Activated naive CD8-positive, alpha-beta T cell treated with anti-CD3 and anti-CD28 coated beads for 36 hours (primary cell): Measurements from ENCODE around the gene TXNRD1. TPM values are rescaled to one million over a fixed set of nuclear protein-coding genes. Genes with fewer than 3 reads are reported as not detected.
"Not testable (repeated sequence)": the region's sequence is repeated elsewhere in the genome, so short reads cannot be mapped to it uniquely, and the experiment has no call there.

Experiments used
- DNase-seq: peaks from one replicate; pipeline ENCODE4 v3.0.0; 2021
- H3K27ac Mint-ChIP-seq: one replicate; pipeline ENCODE4 v1.8.0; 2022; ENCODE audit warnings: mild to moderate bottlenecking, moderate library complexity, mixed read lengths
- H3K27me3 Mint-ChIP-seq: one replicate; pipeline ENCODE4 v1.8.0; 2022; ENCODE audit warnings: mild to moderate bottlenecking, mixed read lengths
- H3K36me3 Mint-ChIP-seq: one replicate; pipeline ENCODE4 v1.8.0; 2021; ENCODE audit warnings: mild to moderate bottlenecking, mixed read lengths
- H3K4me1 Mint-ChIP-seq: one replicate; pipeline ENCODE4 v1.8.0; 2021; ENCODE audit warnings: mixed read lengths
- H3K4me3 Mint-ChIP-seq: one replicate; pipeline ENCODE4 v1.8.0; 2022; ENCODE audit warnings: mild to moderate bottlenecking, moderate library complexity, mixed read lengths
- H3K9me3 Mint-ChIP-seq: one replicate; pipeline ENCODE4 v1.8.0; 2022; ENCODE audit warnings: mixed read lengths
- total RNA-seq, 2 experiments: library from RNA; stranded (reverse); gene quantifications; one replicate each; pipeline ENCODE4 v1.2.3, GENCODE V29; 2021

The TXNRD1 gene
- total RNA-seq, 2 experiments from 2014 or later, result 120 to 125 TPM

GRCh38 chr12:104323899-104324298, 108.3 kb downstream of the TXNRD1 start:
- Mint-ChIP-seq H3K9me3 (no peaks in the 10 kb centered on the region), H3K27ac (no peak overlapping the region), H3K36me3 (peaks cover 36% of the 10 kb centered on the region), H3K4me1 (peaks cover 1% of the 10 kb centered on the region), H3K27me3 (no peaks in the 10 kb centered on the region), H3K4me3 (no peak overlapping the region)
- DNase-seq, result no peak

- H3K4me1 Mint-ChIP-seq, H3K4me3 Mint-ChIP-seq, H3K9me3 Mint-ChIP-seq, DNase-seq, H3K27ac Mint-ChIP-seq, H3K27me3 Mint-ChIP-seq: not testable (repeated sequence)
- peaks cover 25% of the 10 kb centered on the region for H3K36me3 Mint-ChIP-seq
Measured at GRCh38 chr12:104328278-104328677, 112.7 kb downstream of the TXNRD1 start.

GRCh38 chr12:104328790-104329189, 113.2 kb downstream of the TXNRD1 start:
- H3K27me3 Mint-ChIP-seq, result no peaks in the 10 kb centered on the region
- H3K36me3 Mint-ChIP-seq, result peaks cover 27% of the 10 kb centered on the region
- H3K27ac Mint-ChIP-seq, result no peak overlapping the region
- H3K9me3 Mint-ChIP-seq, result no peaks in the 10 kb centered on the region
- no peak overlapping the region for H3K4me3 Mint-ChIP-seq
- DNase-seq, result no peak
- H3K4me1 Mint-ChIP-seq, result no peaks in the 10 kb centered on the region

- H3K36me3 Mint-ChIP-seq, result peaks cover 25% of the 10 kb centered on the region
- H3K27me3 Mint-ChIP-seq, result no peaks in the 10 kb centered on the region
- H3K4me1 Mint-ChIP-seq, result no peaks in the 10 kb centered on the region
- H3K27ac Mint-ChIP-seq, result no peak overlapping the region
- DNase-seq, result no peak
- H3K4me3 Mint-ChIP-seq, result no peak overlapping the region
- H3K9me3 Mint-ChIP-seq, result no peaks in the 10 kb centered on the region
Measured at GRCh38 chr12:104329707-104330532, 114.3 kb downstream of the TXNRD1 start.

- DNase-seq, result no peak
- H3K9me3 Mint-ChIP-seq, result no peaks in the 10 kb centered on the region
- H3K4me3 Mint-ChIP-seq, result no peak overlapping the region
- peaks cover 27% of the 10 kb centered on the region for H3K36me3 Mint-ChIP-seq
- H3K4me1 Mint-ChIP-seq, result no peaks in the 10 kb centered on the region
- no peaks in the 10 kb centered on the region for H3K27me3 Mint-ChIP-seq
- no peak overlapping the region for H3K27ac Mint-ChIP-seq
Measured at GRCh38 chr12:104331376-104331775, 115.8 kb downstream of the TXNRD1 start.

GRCh38 chr12:104332273-104332672, 116.7 kb downstream of the TXNRD1 start:
- not testable (repeated sequence) for H3K9me3 Mint-ChIP-seq, H3K4me3 Mint-ChIP-seq, H3K4me1 Mint-ChIP-seq, H3K27me3 Mint-ChIP-seq, DNase-seq, H3K27ac Mint-ChIP-seq
- peaks cover 24% of the 10 kb centered on the region for H3K36me3 Mint-ChIP-seq

- peaks cover 21% of the 10 kb centered on the region for H3K36me3 Mint-ChIP-seq
- H3K27ac Mint-ChIP-seq, result no peak overlapping the region
- DNase-seq, result no peak
- no peaks in the 10 kb centered on the region for H3K27me3 Mint-ChIP-seq
- H3K9me3 Mint-ChIP-seq, result no peaks in the 10 kb centered on the region
- H3K4me1 Mint-ChIP-seq, result no peaks in the 10 kb centered on the region
- no peak overlapping the region for H3K4me3 Mint-ChIP-seq
Measured at GRCh38 chr12:104333692-104334255, 118.2 kb downstream of the TXNRD1 start.

- Mint-ChIP-seq H3K36me3 (peaks cover 22% of the 10 kb centered on the region), H3K27ac (no peak overlapping the region), H3K27me3 (no peaks in the 10 kb centered on the region), H3K9me3 (no peaks in the 10 kb centered on the region), H3K4me1 (no peaks in the 10 kb centered on the region), H3K4me3 (no peak overlapping the region)
- no peak for DNase-seq
Measured at GRCh38 chr12:104334581-104334980, 119.0 kb downstream of the TXNRD1 start.

GRCh38 chr12:104336115-104336514, 120.5 kb downstream of the TXNRD1 start:
- Mint-ChIP-seq H3K9me3 (no peaks in the 10 kb centered on the region), H3K36me3 (peaks cover 32% of the 10 kb centered on the region), H3K4me3 (no peak overlapping the region), H3K27ac (no peak overlapping the region), H3K4me1 (no peaks in the 10 kb centered on the region), H3K27me3 (no peaks in the 10 kb centered on the region)
- DNase-seq, result no peak

- no peaks in the 10 kb centered on the region for H3K4me1 Mint-ChIP-seq
- H3K27me3 Mint-ChIP-seq, result no peaks in the 10 kb centered on the region
- no peak overlapping the region for H3K4me3 Mint-ChIP-seq
- no peak for DNase-seq
- H3K36me3 Mint-ChIP-seq, result peaks cover 34% of the 10 kb centered on the region
- no peaks in the 10 kb centered on the region for H3K9me3 Mint-ChIP-seq
- no peak overlapping the region for H3K27ac Mint-ChIP-seq
Measured at GRCh38 chr12:104337030-104337558, 121.5 kb downstream of the TXNRD1 start.

GRCh38 chr12:104339663-104340062, 124.1 kb downstream of the TXNRD1 start:
- H3K36me3 Mint-ChIP-seq, result peaks cover 32% of the 10 kb centered on the region
- H3K4me1 Mint-ChIP-seq, result peaks cover 2% of the 10 kb centered on the region
- H3K9me3 Mint-ChIP-seq, result no peaks in the 10 kb centered on the region
- H3K4me3 Mint-ChIP-seq, result no peak overlapping the region
- H3K27ac Mint-ChIP-seq, result no peak overlapping the region
- H3K27me3 Mint-ChIP-seq, result no peaks in the 10 kb centered on the region
- DNase-seq, result no peak

- Mint-ChIP-seq H3K9me3 (no peaks in the 10 kb centered on the region), H3K27me3 (no peaks in the 10 kb centered on the region), H3K4me1 (peaks cover 2% of the 10 kb centered on the region), H3K4me3 (no peak overlapping the region), H3K27ac (no peak overlapping the region), H3K36me3 (peaks cover 27% of the 10 kb centered on the region)
- DNase-seq, result no peak
Measured at GRCh38 chr12:104340177-104340576, 124.6 kb downstream of the TXNRD1 start.

GRCh38 chr12:104340925-104341611, 125.5 kb downstream of the TXNRD1 start:
- no peaks in the 10 kb centered on the region for H3K9me3 Mint-ChIP-seq
- peaks cover 2% of the 10 kb centered on the region for H3K4me1 Mint-ChIP-seq
- H3K4me3 Mint-ChIP-seq, result no peak overlapping the region
- H3K36me3 Mint-ChIP-seq, result peaks cover 25% of the 10 kb centered on the region
- DNase-seq, result no peak
- no peak overlapping the region for H3K27ac Mint-ChIP-seq
- no peaks in the 10 kb centered on the region for H3K27me3 Mint-ChIP-seq

GRCh38 chr12:104342147-104342546, 126.6 kb downstream of the TXNRD1 start:
- Mint-ChIP-seq H3K27me3 (no peaks in the 10 kb centered on the region), H3K9me3 (no peaks in the 10 kb centered on the region), H3K4me1 (peaks cover 2% of the 10 kb centered on the region), H3K4me3 (no peak overlapping the region), H3K36me3 (peaks cover 22% of the 10 kb centered on the region), H3K27ac (no peak overlapping the region)
- no peak for DNase-seq

GRCh38 chr12:104342635-104343249, 127.2 kb downstream of the TXNRD1 start:
- Mint-ChIP-seq H3K27ac (no peak overlapping the region), H3K27me3 (no peaks in the 10 kb centered on the region)

More at GRCh38 chr12:104342635-104343249, 127.2 kb downstream of the TXNRD1 start:
- DNase-seq, result no peak
- H3K4me1 Mint-ChIP-seq, result peaks cover 2% of the 10 kb centered on the region
- no peaks in the 10 kb centered on the region for H3K9me3 Mint-ChIP-seq
- H3K4me3 Mint-ChIP-seq, result no peak overlapping the region
- H3K36me3 Mint-ChIP-seq, result peaks cover 22% of the 10 kb centered on the region
